Keratinocyte (primary cell): ENCODE data around the gene SLC8A1. TPM values are rescaled to one million over a fixed set of nuclear protein-coding genes. Genes with fewer than 3 reads are reported as not detected.

ENCODE experiments used
- DNase-seq: peaks from one replicate; pipeline ENCODE4 v3.0.0-alpha.2; 2011; ENCODE audit warnings: low read depth, missing footprints, low spot score
- FAIRE-seq: peaks from 2 replicates; lab custom pipeline; 2011; peaks lifted over from hg19 to GRCh38; lab: Jason Lieb, UNC
- H2AFZ ChIP-seq: 2 replicates; pipeline ENCODE4 v1.6.0; 2012; ENCODE audit warnings: low read length, control low read depth, inconsistent platforms; ENCODE audit not compliant: control insufficient read depth
- H3K27ac ChIP-seq: 2 replicates; pipeline ENCODE4 v1.5.1; 2011; ENCODE audit warnings: low read length; ENCODE audit not compliant: control insufficient read depth, insufficient read depth
- H3K27me3 ChIP-seq: 3 replicates; pipeline ENCODE4 v1.6.0; 2011; ENCODE audit warnings: low read length; ENCODE audit not compliant: control insufficient read depth, insufficient read depth; ENCODE audit errors: extremely low read depth
- H3K36me3 ChIP-seq, 2 experiments: 2 replicates in 1 of 2; 3 replicates in 1 of 2; pipeline ENCODE4 v1.5.1; 2011; ENCODE audit warnings: low read length in 2 of 2, mild to moderate bottlenecking in 1 of 2; ENCODE audit not compliant: control insufficient read depth in 2 of 2, insufficient read depth in 2 of 2; ENCODE audit errors: extremely low read depth in 1 of 2
- H3K4me1 ChIP-seq: 3 replicates; pipeline ENCODE4 v1.5.1; 2011; ENCODE audit warnings: low read length; ENCODE audit not compliant: control insufficient read depth, insufficient read depth; ENCODE audit errors: extremely low read depth
- H3K4me2 ChIP-seq: 3 replicates; pipeline ENCODE4 v1.6.0; 2011; ENCODE audit warnings: low read depth, low read length; ENCODE audit not compliant: control insufficient read depth, insufficient read depth; ENCODE audit errors: extremely low read depth
- H3K4me3 ChIP-seq, 3 experiments: fragments of 200-600 bp in 1 of 3; sonication (generic) in 1 of 3; 2 replicates in 2 of 3; 3 replicates in 1 of 3; pipeline ENCODE4 v1.5.1; 2011 to 2016; ENCODE audit warnings: low read length in 3 of 3, mild to moderate bottlenecking in 3 of 3, control low read depth in 2 of 3, inconsistent platforms in 1 of 3, low read depth in 1 of 3, mixed read lengths in 1 of 3, mixed run types in 1 of 3, moderate library complexity in 1 of 3; ENCODE audit not compliant: control insufficient read depth in 2 of 3, insufficient read depth in 2 of 3; ENCODE audit errors: extremely low read depth in 1 of 3
- H3K79me2 ChIP-seq: 2 replicates; pipeline ENCODE4 v1.6.0; 2012; ENCODE audit warnings: low read length; ENCODE audit not compliant: control insufficient read depth, insufficient read depth
- H3K9ac ChIP-seq: 3 replicates; pipeline ENCODE4 v1.6.0; 2011; ENCODE audit warnings: low read length; ENCODE audit not compliant: control insufficient read depth, insufficient read depth; ENCODE audit errors: extremely low read depth
- H3K9me1 ChIP-seq: 3 replicates; pipeline ENCODE4 v1.6.0; 2011; ENCODE audit warnings: low read length; ENCODE audit not compliant: control insufficient read depth, insufficient read depth; ENCODE audit errors: extremely low read depth
- H3K9me3 ChIP-seq: 2 replicates; pipeline ENCODE4 v1.5.1; 2012; ENCODE audit warnings: low read depth, low read length; ENCODE audit not compliant: control insufficient read depth
- H4K20me1 ChIP-seq: 3 replicates; pipeline ENCODE4 v1.6.0; 2011; ENCODE audit warnings: low read length; ENCODE audit not compliant: control insufficient read depth, insufficient read depth; ENCODE audit errors: extremely low read depth
- EZH2 ChIP-seq: IDR thresholded peaks from one replicate; pipeline ENCODE4 v1.6.1; 2012; ENCODE audit warnings: inconsistent platforms, mild to moderate bottlenecking, low read length, moderate library complexity
- dilution Hi-C: fragments of 300-500 bp; cut with MboI; formaldehyde crosslinking; loops from one replicate; pipeline ENCODE4 v1.7.0; 2020; ENCODE audit warnings: low sequenced_read_pairs; ENCODE audit not compliant: extremely low pct_ligation_motif_present
- polyA plus RNA-seq, 5 experiments: library from polyadenylated mRNA; depleted of rRNA in 3 of 5; stranded (reverse) in 3 of 5; stranded (forward) in 1 of 5; unstranded in 1 of 5; fragments of >200 nt; gene quantifications; 1 replicate in 1 of 5; 2 replicates in 3 of 5; 3 replicates in 1 of 5; pipeline versions ENCODE4 v1.2.1 to v1.2.3, GENCODE V29; 2011 to 2012; ENCODE audit warnings: missing spikeins in 2 of 5, low read depth in 1 of 5, low replicate concordance in 1 of 5
- TF ChIP-seq, protein P1 (sequence below), 3 experiments: IDR thresholded peaks in 1 of 3; conservative IDR thresholded peaks in 1 of 3; optimal IDR thresholded peaks in 1 of 3; 2 replicates in 2 of 3; 3 replicates in 1 of 3; pipeline versions ENCODE3 to v1.5.1; 2011; ENCODE audit warnings: low read length in 3 of 3, mild to moderate bottlenecking in 3 of 3, moderate library complexity in 2 of 3, control low read depth in 1 of 3, inconsistent platforms in 1 of 3; ENCODE audit not compliant: insufficient read depth in 2 of 3; ENCODE audit errors: extremely low read depth in 1 of 3

Gene SLC8A1
- polyA plus RNA-seq, 1 donor (not counting 4 experiments of a cell fraction or from before 2014, with no cell fraction given), result 2.7 TPM

DNA sequence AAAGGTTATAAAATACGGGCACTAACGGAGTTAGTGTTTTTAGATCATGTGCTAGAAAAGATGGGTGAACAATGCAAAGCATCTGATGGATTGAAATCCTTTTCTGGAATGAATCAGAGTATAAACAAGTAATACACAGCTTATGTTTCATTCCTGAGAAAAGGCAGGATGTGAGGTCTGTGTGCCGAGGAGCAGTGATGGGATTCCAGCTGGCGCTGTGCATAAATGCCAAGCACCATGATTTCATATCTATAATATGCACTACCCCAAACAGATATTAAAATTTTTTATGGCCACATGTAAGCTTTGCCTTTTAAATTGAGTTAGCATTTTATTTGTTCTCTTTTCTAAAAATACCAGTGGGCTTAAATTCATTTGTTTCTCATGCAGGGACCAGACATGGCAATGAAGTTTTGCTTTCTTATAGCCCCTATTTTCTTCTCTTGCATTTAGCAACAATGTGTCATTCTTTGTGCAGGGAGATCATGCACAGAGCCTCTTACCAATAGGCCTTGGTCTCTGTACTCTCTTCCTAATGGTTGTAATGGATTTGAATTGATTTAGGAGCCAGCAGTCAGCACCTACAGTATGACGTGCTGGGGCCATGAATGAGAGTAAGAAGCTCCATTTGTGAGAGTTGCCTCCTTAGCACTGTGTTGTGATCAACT lies 323.9 kb downstream of the SLC8A1 start:
- Histone ChIP-seq H3K27ac (no peak overlapping the region), H4K20me1 (no peaks in the 10 kb centered on the region), H3K9me3 (no peaks in the 10 kb centered on the region), H3K4me3 (no peak overlapping the region), H3K36me3 (no peaks in the 10 kb centered on the region), H3K79me2 (no peaks in the 10 kb centered on the region), H3K4me1 (no peaks in the 10 kb centered on the region), H3K27me3 (no peaks in the 10 kb centered on the region), H3K9me1 (no peaks in the 10 kb centered on the region), H3K9ac (no peak overlapping the region), H2AFZ (no peak overlapping the region), H3K4me2 (no peak overlapping the region)
- FAIRE-seq (no peak), DNase-seq (no peak)
- TF ChIP-seq, protein P1, sequence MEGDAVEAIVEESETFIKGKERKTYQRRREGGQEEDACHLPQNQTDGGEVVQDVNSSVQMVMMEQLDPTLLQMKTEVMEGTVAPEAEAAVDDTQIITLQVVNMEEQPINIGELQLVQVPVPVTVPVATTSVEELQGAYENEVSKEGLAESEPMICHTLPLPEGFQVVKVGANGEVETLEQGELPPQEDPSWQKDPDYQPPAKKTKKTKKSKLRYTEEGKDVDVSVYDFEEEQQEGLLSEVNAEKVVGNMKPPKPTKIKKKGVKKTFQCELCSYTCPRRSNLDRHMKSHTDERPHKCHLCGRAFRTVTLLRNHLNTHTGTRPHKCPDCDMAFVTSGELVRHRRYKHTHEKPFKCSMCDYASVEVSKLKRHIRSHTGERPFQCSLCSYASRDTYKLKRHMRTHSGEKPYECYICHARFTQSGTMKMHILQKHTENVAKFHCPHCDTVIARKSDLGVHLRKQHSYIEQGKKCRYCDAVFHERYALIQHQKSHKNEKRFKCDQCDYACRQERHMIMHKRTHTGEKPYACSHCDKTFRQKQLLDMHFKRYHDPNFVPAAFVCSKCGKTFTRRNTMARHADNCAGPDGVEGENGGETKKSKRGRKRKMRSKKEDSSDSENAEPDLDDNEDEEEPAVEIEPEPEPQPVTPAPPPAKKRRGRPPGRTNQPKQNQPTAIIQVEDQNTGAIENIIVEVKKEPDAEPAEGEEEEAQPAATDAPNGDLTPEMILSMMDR (optimal IDR thresholded peaks at IDR 0.05 in 1 of 3, IDR thresholded peaks at IDR 0.05 in 1 of 3, conservative IDR thresholded peaks at IDR 0.05 in 1 of 3; ENCODE audit: extremely low read depth in 1 of 3, insufficient read depth in 2 of 3, low read length in 3 of 3), result no peak
- TF ChIP-seq EZH2, result no peak
- dilution Hi-C loops, result no loop called here

DNA sequence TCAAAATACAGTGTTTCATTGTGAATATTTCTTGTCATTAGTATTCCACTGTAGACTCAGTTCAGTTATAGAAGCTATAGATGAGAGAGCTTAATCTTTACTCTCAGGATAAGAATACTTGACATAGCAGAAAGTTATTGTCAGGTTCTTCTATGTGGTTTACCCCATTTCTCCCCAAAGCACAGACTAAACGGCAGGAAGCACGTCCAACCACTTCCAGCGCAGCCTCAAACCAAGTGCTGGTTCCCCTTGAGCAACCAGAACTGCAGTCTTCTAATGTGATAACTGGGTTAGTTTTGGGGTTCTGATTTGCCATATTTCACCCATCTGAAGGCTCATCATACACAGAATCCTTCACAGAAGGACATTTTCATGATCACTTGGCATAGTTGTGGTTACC lies 324.7 kb downstream of the SLC8A1 start:
- no peak overlapping the region for H3K4me2 ChIP-seq
- H4K20me1 ChIP-seq, result no peaks in the 10 kb centered on the region
- dilution Hi-C loops, result no loop called here
- DNase-seq (no peak), FAIRE-seq (no peak)
- no peak for TF ChIP-seq EZH2
- TF ChIP-seq, protein P1 (optimal IDR thresholded peaks at IDR 0.05 in 1 of 3, IDR thresholded peaks at IDR 0.05 in 1 of 3, conservative IDR thresholded peaks at IDR 0.05 in 1 of 3; ENCODE audit: extremely low read depth in 1 of 3, insufficient read depth in 2 of 3, low read length in 3 of 3), result no peak
- H3K4me3 ChIP-seq, result no peak overlapping the region
- no peaks in the 10 kb centered on the region for H3K36me3 ChIP-seq
- no peaks in the 10 kb centered on the region for H3K9me3 ChIP-seq
- H3K4me1 ChIP-seq, result no peaks in the 10 kb centered on the region
- H3K79me2 ChIP-seq, result no peaks in the 10 kb centered on the region
- no peaks in the 10 kb centered on the region for H3K9me1 ChIP-seq
- H3K9ac ChIP-seq, result no peak overlapping the region
- no peak overlapping the region for H3K27ac ChIP-seq
- no peaks in the 10 kb centered on the region for H3K27me3 ChIP-seq
- no peak overlapping the region for H2AFZ ChIP-seq
